Measurements from ENCODE around the gene FLNB. TPM values are rescaled to one million over a fixed set of nuclear protein-coding genes. Genes with fewer than 3 reads are reported as not detected.

FLNB gene
- total RNA-seq, 2 donors from 2014 or later = 104 to 121 TPM

GRCh38 chr3:58059349-58060321 is 51.4 kb downstream of the FLNB start:
- Histone ChIP-seq H3K27ac (peak overlapping the region; percentile 34 to 75 (median 54)), H3K27me3 (no peaks in the 10 kb centered on the region), H3K4me3 (no peak overlapping the region), H3K9me3 (no peaks in the 10 kb centered on the region), H3K36me3 (replicated peaks in 1 of 2; ENCODE audit: insufficient read depth in 1 of 2, low read depth in 2 of 2) (no peaks in the 10 kb centered on the region), H3K4me1 (peaks cover 39% of the 10 kb centered on the region)
- intact Hi-C loops (cut with DNase I) = loop anchor here (10.0 kb wide), 1 partner anchor 45 kb away; no protein-coding TSS in a partner anchor
- peak in 2 of 3 donors; percentile 21 to 52 for TF ChIP-seq POLR2A (IDR thresholded peaks at IDR 0.05)
- TF ChIP-seq CTCF (IDR thresholded peaks at IDR 0.05) = no peak
- 31 to 33% methylated on average over 15 of the region's 15 CpGs for WGBS, 2 donors
- DNase-seq (peak; percentile 50 to 66 (median 60)), ATAC-seq (peak; percentile 88)

GRCh38 chr3:58062472-58062871 is 54.2 kb downstream of the FLNB start:
- Histone ChIP-seq H3K27ac (no peak overlapping the region), H3K27me3 (no peaks in the 10 kb centered on the region), H3K4me1 (peaks cover 63% of the 10 kb centered on the region), H3K36me3 (replicated peaks in 1 of 2; ENCODE audit: insufficient read depth in 1 of 2, low read depth in 2 of 2) (no peaks in the 10 kb centered on the region), H3K9me3 (no peaks in the 10 kb centered on the region), H3K4me3 (no peak overlapping the region)
- DNase-seq = no peak
- no peak for ATAC-seq
- TF ChIP-seq CTCF (IDR thresholded peaks at IDR 0.05) (no peak), POLR2A (IDR thresholded peaks at IDR 0.05) (no peak)
- intact Hi-C loops (cut with DNase I) = loop anchor here (10.0 kb wide), 1 partner anchor 48 kb away; no protein-coding TSS in a partner anchor
- 67% methylated on average over 3 to 5 of the region's 5 CpGs for WGBS, 2 donors

GRCh38 chr3:58063022-58063815 is 55.0 kb downstream of the FLNB start:
- no peaks in the 10 kb centered on the region for H3K36me3 ChIP-seq (replicated peaks in 1 of 2; ENCODE audit: insufficient read depth in 1 of 2, low read depth in 2 of 2)
- ATAC-seq = no peak
- no peak for TF ChIP-seq POLR2A (IDR thresholded peaks at IDR 0.05)
- no peak for TF ChIP-seq CTCF (IDR thresholded peaks at IDR 0.05)
- H3K4me1 ChIP-seq = peaks cover 70% of the 10 kb centered on the region
- no peak overlapping the region for H3K4me3 ChIP-seq
- WGBS, 2 donors = 81 to 86% methylated on average over 11 to 12 of the region's 12 CpGs
- intact Hi-C loops (cut with DNase I) = loop anchor here (10.0 kb wide), 1 partner anchor 48 kb away; no protein-coding TSS in a partner anchor
- H3K27ac ChIP-seq = peak overlapping the region in 3 of 4 donors; percentile 21 to 47 (median 45)
- DNase-seq = peak; percentile 58 to 83 (median 68)
- no peaks in the 10 kb centered on the region for H3K9me3 ChIP-seq
- H3K27me3 ChIP-seq = no peaks in the 10 kb centered on the region

- WGBS, 2 donors = 91 to 92% methylated on average over 10 of the region's 10 CpGs
- Histone ChIP-seq H3K27me3 (no peaks in the 10 kb centered on the region), H3K4me3 (no peak overlapping the region), H3K27ac (peak overlapping the region; percentile 5 to 63 (median 60)), H3K36me3 (replicated peaks in 1 of 2; ENCODE audit: insufficient read depth in 1 of 2, low read depth in 2 of 2) (no peaks in the 10 kb centered on the region), H3K9me3 (no peaks in the 10 kb centered on the region), H3K4me1 (peaks cover 62% of the 10 kb centered on the region)
- TF ChIP-seq CTCF (IDR thresholded peaks at IDR 0.05) (no peak), POLR2A (IDR thresholded peaks at IDR 0.05) (no peak)
- intact Hi-C loops (cut with DNase I) = loop anchor here (10.0 kb wide), 1 partner anchor 50 kb away; no protein-coding TSS in a partner anchor
- no peak for ATAC-seq
- no peak for DNase-seq
Observed at GRCh38 chr3:58064923-58065638, 56.9 kb downstream of the FLNB start.
